IMR-90 (cell line): Measurements from ENCODE around the gene SPTB.

ENCODE experiments used
- CTCF ChIP-seq: conservative IDR thresholded peaks from 2 replicates; pipeline ENCODE4 v1.5.1; 2012; ENCODE audit warnings: mild to moderate bottlenecking, low read depth, low read length, improper control_type of control experiment
- POLR2A ChIP-seq: IDR thresholded peaks from 2 replicates; pipeline ENCODE4 v1.6.1; 2012; ENCODE audit warnings: mild to moderate bottlenecking, low read depth, low read length
- RFX5 ChIP-seq: IDR thresholded peaks from 2 replicates; pipeline ENCODE4 v1.8.0; 2012; ENCODE audit warnings: low read depth, mild to moderate bottlenecking, low read length, moderate library complexity
- USF2 ChIP-seq: fragments of 150-350 bp; IDR thresholded peaks from 2 replicates; pipeline ENCODE4 v1.6.1; 2017; ENCODE audit warnings: mild to moderate bottlenecking, antibody characterized with exemption, low read length, low read depth

GRCh38 chr14:64715146-64715627 is 164.5 kb downstream of the SPTB start:
- TF ChIP-seq USF2: no peak
- no peak for TF ChIP-seq RFX5
- no peak for TF ChIP-seq CTCF
- no peak for TF ChIP-seq POLR2A
